ENCODE measurements around the gene PRSS53.
"Not testable (repeated sequence)": the region's sequence is repeated elsewhere in the genome, so short reads cannot be mapped to it uniquely, and the experiment has no call there.

The PRSS53 gene

GRCh38 chr16:31117384-31118222 is 28.9 kb upstream of the PRSS53 start, which contains the start of gene KAT8:
Gene KAT8 (plus strand): TSS chr16:31117664. CDS start chr16:31117682, 18 bp downstream.
- DNase-seq: peak; percentile 93 to 99 (median 96)

GRCh38 chr16:31114468-31114867 is 25.7 kb upstream of the PRSS53 start:
- no peak for DNase-seq

GRCh38 chr16:31113121-31114120 is 24.7 kb upstream of the PRSS53 start:
- DNase-seq: no peak

- DNase-seq: no peak
These were observed 24.0 kb upstream of the PRSS53 start for GRCh38 chr16:31112711-31113110.

GRCh38 chr16:31111881-31112466 is 23.2 kb upstream of the PRSS53 start:
- no peak for DNase-seq

GRCh38 chr16:31110106-31111034 is 21.6 kb upstream of the PRSS53 start:
- no peak for DNase-seq

- DNase-seq: no peak
These were observed 20.9 kb upstream of the PRSS53 start for GRCh38 chr16:31109622-31110021.

- DNase-seq: no peak
These were observed 20.2 kb upstream of the PRSS53 start for GRCh38 chr16:31108794-31109558.

- DNase-seq: peak; percentile 13 to 59 (median 32)
These were observed 19.5 kb upstream of the PRSS53 start, which contains the start of gene BCKDK for GRCh38 chr16:31108035-31108793. Gene BCKDK (plus strand): TSS chr16:31108386. CDS start chr16:31109224, 838 bp downstream.

GRCh38 chr16:31107465-31107867 is 18.7 kb upstream of the PRSS53 start:
- no peak for DNase-seq

- no peak for DNase-seq
These were observed 18.0 kb upstream of the PRSS53 start for GRCh38 chr16:31106509-31107464.

GRCh38 chr16:31105677-31106213 is 17.0 kb upstream of the PRSS53 start:
- peak; percentile 38 to 76 (median 69) for DNase-seq

GRCh38 chr16:31100876-31101641 is 12.3 kb upstream of the PRSS53 start:
- not testable (repeated sequence) for DNase-seq

- DNase-seq: no peak
These were observed 11.3 kb upstream of the PRSS53 start for GRCh38 chr16:31099860-31100638.

GRCh38 chr16:31094424-31095120 is 5.8 kb upstream of the PRSS53 start, which contains the start of gene VKORC1:
Gene VKORC1 (minus strand): TSS chr16:31094797. CDS start chr16:31094729, 68 bp downstream.
- peak; percentile 79 to 96 (median 86) for DNase-seq

- peak in 1 of 6 experiments; percentile 50 for DNase-seq
These were observed 5.3 kb upstream of the PRSS53 start for GRCh38 chr16:31094088-31094423.
